ENCODE results near the gene ERCC2. TPM values are rescaled to one million over a fixed set of nuclear protein-coding genes. Genes with fewer than 3 reads are reported as not detected.

The ERCC2 gene
- total RNA-seq, 1 donor from 2014 or later, result 20.6 TPM

GRCh38 chr19:45304141-45304926, 66.0 kb downstream of the ERCC2 start:
- DNase-seq (ENCODE audit: low read depth), result no peak

- DNase-seq (ENCODE audit: low read depth), result no peak
These were observed 66.9 kb downstream of the ERCC2 start for GRCh38 chr19:45303269-45304060.

GRCh38 chr19:45302416-45302815, 68.0 kb downstream of the ERCC2 start:
- DNase-seq (ENCODE audit: low read depth), result no peak

Other genes starting within 250 kb of the ERCC2 start
- 0.10 and 0.13 TPM in 2 replicates for gene NKPD1, start 209.6 kb downstream of the ERCC2 start, total RNA-seq
- 26.9 and 29.4 TPM in 2 replicates for gene TRAPPC6A, start 192.3 kb downstream of the ERCC2 start, total RNA-seq
- gene BLOC1S3, start 191.8 kb downstream of the ERCC2 start, total RNA-seq, result 8.4 and 11.8 TPM in 2 replicates
- gene EXOC3L2, start 125.2 kb downstream of the ERCC2 start, total RNA-seq, result not detected in 2 replicates
- 20.9 and 26.7 TPM in 2 replicates for gene MARK4, start 119.3 kb downstream of the ERCC2 start, total RNA-seq
- 1,914 and 2,511 TPM in 2 replicates for gene CKM, start 47.7 kb downstream of the ERCC2 start, total RNA-seq
- gene KLC3, start 29.8 kb downstream of the ERCC2 start, total RNA-seq, result not detected in 2 replicates
- 0.73 and 1.3 TPM in 2 replicates for gene PPP1R13L, start 34.5 kb upstream of the ERCC2 start, total RNA-seq
- gene POLR1G, start 36.1 kb upstream of the ERCC2 start, total RNA-seq, result 10.1 and 13.2 TPM in 2 replicates
- gene ERCC1, start 53.3 kb upstream of the ERCC2 start, total RNA-seq, result 60.8 and 78.3 TPM in 2 replicates
- gene FOSB, start 97.4 kb upstream of the ERCC2 start, total RNA-seq, result 2.0 and 4.1 TPM in 2 replicates
- 120 and 139 TPM in 2 replicates for gene RTN2, start 126.5 kb upstream of the ERCC2 start, total RNA-seq
- 0.26 and 0.64 TPM in 2 replicates for gene PPM1N, start 127.9 kb upstream of the ERCC2 start, total RNA-seq
- 54.9 and 75.2 TPM in 2 replicates for gene VASP, start 136.9 kb upstream of the ERCC2 start, total RNA-seq
- gene OPA3, start 214.2 kb upstream of the ERCC2 start, total RNA-seq, result 16.1 and 21.0 TPM in 2 replicates
- not detected in 2 replicates for gene GPR4, start 231.6 kb upstream of the ERCC2 start, total RNA-seq

All from myocyte (in vitro differentiated cells).